H1 (cell line): ENCODE data around the gene LAG3. TPM values are rescaled to one million over a fixed set of nuclear protein-coding genes. Genes with fewer than 3 reads are reported as not detected.

Experiments used
- CHD2 ChIP-seq: IDR thresholded peaks from 2 replicates; pipeline ENCODE4 v1.6.1; 2012; ENCODE audit warnings: low read length, improper control_type of control experiment
- CTBP2 ChIP-seq: IDR thresholded peaks from 2 replicates; pipeline ENCODE4 v1.7.0; 2011; ENCODE audit warnings: borderline replicate concordance, mild to moderate bottlenecking, moderate library complexity, mixed read lengths, low read length; ENCODE audit not compliant: insufficient read depth, insufficient read length
- EGR1 ChIP-seq: IDR thresholded peaks from 2 replicates; pipeline ENCODE4 v1.6.1; 2011; ENCODE audit warnings: low read depth, low read length, borderline replicate concordance
- FOSL1 ChIP-seq: IDR thresholded peaks from 2 replicates; pipeline ENCODE4 v1.6.1; 2011; ENCODE audit warnings: mild to moderate bottlenecking, low read depth, low read length, moderate library complexity; ENCODE audit not compliant: insufficient read depth
- POLR2AphosphoS5 ChIP-seq: IDR thresholded peaks from 2 replicates; pipeline ENCODE4 v1.6.1; 2011; ENCODE audit warnings: low read depth, low read length
- SAP30 ChIP-seq: fragments of 300-600 bp; sonication (generic); IDR thresholded peaks from 2 replicates; pipeline ENCODE4 v1.7.1; 2012; ENCODE audit warnings: low read length, moderate library complexity, mild to moderate bottlenecking, inconsistent platforms; ENCODE audit not compliant: insufficient read depth, insufficient replicate concordance
- SIN3A ChIP-seq, 2 experiments: IDR thresholded peaks in 1 of 2; conservative IDR thresholded peaks in 1 of 2; 2 replicates each; pipeline ENCODE4 v1.6.1; 2011 to 2012; ENCODE audit warnings: low read length in 2 of 2, improper control_type of control experiment in 1 of 2, low read depth in 1 of 2, mild to moderate bottlenecking in 1 of 2
- TEAD4 ChIP-seq: IDR thresholded peaks from 2 replicates; pipeline ENCODE4 v1.6.1; 2012; ENCODE audit warnings: low read depth, low read length, inconsistent platforms, mixed read lengths
- polyA plus RNA-seq, 7 experiments: library from polyadenylated mRNA; depleted of rRNA in 3 of 7; stranded (reverse) in 5 of 7; unstranded in 2 of 7; fragments of >200 nt in 5 of 7; fragments of 200-250 nt in 2 of 7; gene quantifications; 1 replicate in 5 of 7; 2 replicates in 1 of 7; 4 replicates in 1 of 7; pipeline versions ENCODE4 v1.2.1 to v1.2.3, GENCODE V29; 2011 to 2013; ENCODE audit warnings: missing spikeins in 2 of 7, mixed read lengths in 2 of 7
- total RNA-seq: library from RNA; stranded (reverse); fragmentation: NEBNext Ultra II Directional; extraction: Animal tissue kit (Norgen Biotek cat#: 25700); gene quantifications from 2 replicates; pipeline ENCODE4 v1.2.1, GENCODE V29; 2021

The LAG3 gene
- total and polyA plus RNA-seq, 2 of the 8 experiments (the other 6 are each of a cell fraction or from before 2014, with no cell fraction given) = 1.1 to 3.1 TPM

DNA sequence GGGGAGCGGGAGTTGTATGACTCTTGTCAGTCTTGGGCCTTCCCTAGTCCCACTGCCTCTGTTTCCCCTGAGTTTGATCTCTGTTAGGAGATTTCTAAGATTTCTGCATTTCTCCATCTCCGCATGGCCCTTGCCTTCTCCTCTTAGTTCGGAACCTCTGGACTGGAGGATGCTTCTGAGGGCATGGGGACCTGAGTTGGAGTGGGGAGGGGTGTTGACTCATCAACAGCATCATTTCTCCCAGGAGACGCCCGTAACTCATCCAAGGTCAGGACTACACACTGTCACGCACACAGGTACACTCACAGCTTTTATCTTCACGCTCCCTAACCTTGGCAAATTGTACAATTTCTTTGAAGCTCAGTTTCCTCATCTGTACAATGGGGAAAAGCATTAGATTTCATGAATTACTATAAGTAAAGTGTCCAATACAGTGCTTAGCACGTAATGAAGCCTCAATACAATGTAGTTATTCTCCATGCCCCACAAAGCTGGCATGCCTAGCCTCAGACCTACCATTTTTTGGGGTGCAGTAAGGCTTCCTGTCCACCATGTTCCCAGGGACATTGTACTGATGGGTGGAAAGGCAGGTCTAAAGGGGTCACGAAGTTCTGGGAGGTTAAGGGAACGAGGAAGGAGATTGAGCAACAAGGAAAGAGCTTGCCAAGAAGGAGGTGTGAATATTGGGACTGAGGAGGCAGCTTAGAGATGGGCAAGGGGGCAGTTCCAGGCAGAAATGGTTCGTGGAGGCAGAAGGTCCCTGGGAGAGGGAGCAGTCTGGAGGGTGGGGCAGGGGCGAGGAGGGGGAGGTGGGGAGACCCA is 600 bp upstream of the LAG3 start (continued):
- no peak for TF ChIP-seq EGR1
- no peak for TF ChIP-seq FOSL1
- TF ChIP-seq SIN3A (conservative IDR thresholded peaks at IDR 0.05 in 1 of 2, IDR thresholded peaks at IDR 0.05 in 1 of 2; ENCODE audit: low read depth in 1 of 2, low read length in 2 of 2) = no peak
- no peak for TF ChIP-seq SAP30
- TF ChIP-seq POLR2AphosphoS5 = no peak; the same call in 1 of the 2 replicates
- TF ChIP-seq CHD2 = no peak
- TF ChIP-seq CTBP2 = no peak
- TF ChIP-seq TEAD4 = no peak
